ENCODE results near the gene RASSF1. TPM values are rescaled to one million over a fixed set of nuclear protein-coding genes. Genes with fewer than 3 reads are reported as not detected.

Gene RASSF1
- total and polyA plus RNA-seq, 2 of the 4 experiments (the other 2 are of a cell fraction), result 17.4 to 53.4 TPM

DNA sequence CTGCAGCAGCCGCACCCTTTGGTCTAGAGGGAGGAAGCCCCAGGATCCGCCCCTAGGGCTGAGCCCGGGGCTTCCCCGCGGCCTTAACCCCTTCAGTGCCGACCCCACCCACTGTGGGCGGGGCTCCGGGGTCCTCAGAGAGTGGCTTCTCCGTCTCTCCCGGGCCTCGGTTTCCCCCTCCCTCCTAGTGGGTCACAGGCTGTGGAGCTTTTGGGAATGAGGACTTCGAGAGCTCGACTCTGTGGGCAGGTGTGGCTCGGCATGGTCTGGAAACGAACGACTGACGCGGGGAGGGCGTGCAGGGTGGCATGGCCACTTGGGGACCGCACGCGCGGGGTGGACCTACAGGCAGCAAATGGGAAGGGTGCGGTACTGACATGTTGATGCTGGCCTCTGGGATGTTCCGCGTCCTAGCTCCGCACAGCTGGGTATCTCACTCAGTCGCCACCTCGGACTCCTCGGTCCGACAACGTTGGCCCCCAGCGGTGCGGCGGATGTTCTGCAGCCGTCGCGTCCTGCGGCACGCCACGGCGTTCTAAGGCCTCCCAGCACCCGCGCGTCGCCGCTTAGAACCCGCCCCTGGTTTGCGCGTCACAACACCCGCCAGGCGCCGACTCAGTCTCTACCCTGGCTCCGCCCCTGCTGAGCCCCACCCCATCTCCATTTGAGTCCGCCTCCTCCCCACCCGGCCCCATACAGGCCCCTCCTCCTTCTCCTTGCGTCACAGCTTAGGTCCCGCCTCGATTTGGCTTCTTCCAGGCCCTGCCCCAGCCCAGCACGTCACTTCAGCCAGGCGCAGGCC, 41.6 kb downstream of the RASSF1 start, which contains the start of the genes HYAL3 and NAA80 (continued):
- TF ChIP-seq ELK1 (IDR thresholded peaks at IDR 0.05; ENCODE audit: borderline replicate concordance, low read depth, low read length), result no peak

Measured in IMR-90 (cell line).